Keratinocyte (primary cell): ENCODE measurements around the gene OR51I2.

Source experiments
- CTCF ChIP-seq, 3 experiments: IDR thresholded peaks in 1 of 3; conservative IDR thresholded peaks in 1 of 3; optimal IDR thresholded peaks in 1 of 3; 2 replicates in 2 of 3; 3 replicates in 1 of 3; pipeline versions ENCODE3 to v1.5.1; 2011; ENCODE audit warnings: low read length in 3 of 3, mild to moderate bottlenecking in 3 of 3, moderate library complexity in 2 of 3, control low read depth in 1 of 3, inconsistent platforms in 1 of 3; ENCODE audit not compliant: insufficient read depth in 2 of 3; ENCODE audit errors: extremely low read depth in 1 of 3
- EZH2 ChIP-seq: IDR thresholded peaks from one replicate; pipeline ENCODE4 v1.6.1; 2012; ENCODE audit warnings: inconsistent platforms, mild to moderate bottlenecking, low read length, moderate library complexity

DNA sequence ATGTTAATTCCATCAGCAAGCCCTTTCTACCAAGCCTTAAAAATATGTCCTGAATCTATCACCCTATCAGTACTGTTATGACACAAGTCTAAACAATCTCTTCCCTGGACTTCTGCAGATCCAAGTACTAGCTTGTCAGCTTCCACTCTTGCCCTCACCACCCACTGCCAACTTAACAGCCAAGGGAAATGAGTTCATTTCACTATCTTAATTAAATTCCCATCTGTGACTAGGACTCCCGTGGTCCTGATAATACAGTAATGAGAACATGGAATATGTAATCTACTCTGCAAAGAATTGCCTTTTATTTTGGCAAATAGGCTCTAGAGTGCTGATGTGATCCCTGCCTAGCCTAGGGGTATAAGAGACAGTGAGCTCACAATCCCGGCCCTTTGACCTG is 50.5 kb downstream of the OR51I2 start:
- no peak for TF ChIP-seq CTCF (optimal IDR thresholded peaks at IDR 0.05 in 1 of 3, IDR thresholded peaks at IDR 0.05 in 1 of 3, conservative IDR thresholded peaks at IDR 0.05 in 1 of 3; ENCODE audit: extremely low read depth in 1 of 3, insufficient read depth in 2 of 3, low read length in 3 of 3)
- TF ChIP-seq EZH2, result no peak
